HCT116 (cell line): ENCODE data around the gene BOD1L1. TPM values are rescaled to one million over a fixed set of nuclear protein-coding genes. Genes with fewer than 3 reads are reported as not detected.

Experiments
- ATAC-seq: fragments of 200-7000 bp; cut with Tn5 transposase; 2 replicates; pipeline ENCODE4 v1.9.1; 2020; ENCODE audit warnings: mild to moderate bottlenecking, moderate library complexity
- BruUV-seq: library from RNA; stranded (reverse); fragments of 400-500 nt; replicated peaks from 2 replicates; lab custom pipeline; 2021; lab: Mats Ljungman, UMichigan
- CTCF ChIA-PET: fragments of 300-600 bp; sonication (Branson Sonifier 250); formaldehyde crosslinking; loops from one replicate; lab custom pipeline; 2021; ENCODE audit warnings: antibody characterized with exemption; lab: Charles Lee
- POLR2A ChIA-PET: fragments of 300-600, 350-600 bp; sonication (Branson Sonifier 250); formaldehyde crosslinking; loops from one replicate; lab custom pipeline; 2021; ENCODE audit warnings: antibody characterized with exemption; lab: Charles Lee
- RAD21 ChIA-PET, 2 experiments: fragments of 300-600 bp; sonication (Branson Sonifier 250); formaldehyde crosslinking; loops; one replicate each; lab custom pipeline; 2023; ENCODE audit warnings: low total read pairs in 2 of 2; ENCODE audit not compliant: uncharacterized antibody in 2 of 2, unreplicated experiment in 2 of 2, low non-redundant PET in 1 of 2; lab: Charles Lee
- DNase-seq: peaks from one replicate; pipeline ENCODE4 v3.0.0-alpha.2; 2010; ENCODE audit warnings: low read depth, low spot score
- H2AFZ ChIP-seq: fragments of 200-600 bp; shearing (Covaris generic), sonication (generic); 2 replicates; pipeline ENCODE4 v1.6.1; 2017; ENCODE audit warnings: low read depth, mixed run types, mixed read lengths, antibody characterized with exemption, low read length; ENCODE audit not compliant: poor library complexity, severe bottlenecking
- H3K27ac ChIP-seq: 2 replicates; pipeline ENCODE4 v1.5.1; 2012; ENCODE audit warnings: low read depth, low read length
- H3K27me3 ChIP-seq: fragments of 200-600 bp; sonication (generic); 2 replicates; pipeline ENCODE4 v1.6.1; 2016; ENCODE audit warnings: mixed run types, low read length, mixed read lengths; ENCODE audit not compliant: insufficient read depth
- H3K36me3 ChIP-seq, 2 experiments: fragments of 200-500 bp in 1 of 2; fragments of 200-600 bp in 1 of 2; sonication (Bioruptor generic) in 1 of 2; sonication (generic) in 1 of 2; 2 replicates each; pipeline versions ENCODE4 v1.5.1 to v1.6.1; 2014 to 2016; ENCODE audit warnings: low read length in 2 of 2, inconsistent platforms in 1 of 2, mixed read lengths in 1 of 2, mixed run types in 1 of 2; ENCODE audit not compliant: insufficient read depth in 2 of 2, control insufficient read depth in 1 of 2
- H3K4me1 ChIP-seq, 2 experiments: fragments of 200-600 bp in 1 of 2; sonication (generic) in 1 of 2; 2 replicates each; pipeline versions ENCODE4 v1.5.1 to v1.6.1; 2012 to 2017; ENCODE audit warnings: low read length in 2 of 2, inconsistent platforms in 1 of 2, mild to moderate bottlenecking in 1 of 2, mixed read lengths in 1 of 2, mixed run types in 1 of 2, moderate library complexity in 1 of 2; ENCODE audit not compliant: insufficient read depth in 2 of 2, control insufficient read depth in 1 of 2
- H3K4me2 ChIP-seq: fragments of 200-600 bp; sonication (generic); 2 replicates; pipeline ENCODE4 v1.6.1; 2017; ENCODE audit warnings: mixed run types, low read length, mixed read lengths
- H3K4me3 ChIP-seq, 2 experiments: fragments of 200-600 bp in 1 of 2; sonication (generic) in 1 of 2; replicated peaks in 1 of 2; 2 replicates each; pipeline ENCODE4 v1.5.1; 2011 to 2016; ENCODE audit warnings: low read length in 2 of 2, control low read depth in 1 of 2, low read depth in 1 of 2, mild to moderate bottlenecking in 1 of 2, mixed read lengths in 1 of 2, mixed run types in 1 of 2
- H3K79me2 ChIP-seq: fragments of 200-600 bp; sonication (generic); 2 replicates; pipeline ENCODE4 v1.6.1; 2017; ENCODE audit warnings: mild to moderate bottlenecking, mixed run types, low read length, moderate library complexity, mixed read lengths; ENCODE audit not compliant: insufficient read depth
- H3K9ac ChIP-seq: fragments of 200-600 bp; sonication (generic); 2 replicates; pipeline ENCODE4 v1.6.1; 2016; ENCODE audit warnings: low read length, mixed read lengths
- H3K9me2 ChIP-seq: fragments of 200-600 bp; sonication (generic), shearing (Covaris generic); 2 replicates; pipeline ENCODE4 v1.6.1; 2017; ENCODE audit warnings: mixed run types, mild to moderate bottlenecking, moderate library complexity; ENCODE audit not compliant: insufficient read depth
- H3K9me3 ChIP-seq, 2 experiments: fragments of 200-500 bp in 1 of 2; fragments of 200-600 bp in 1 of 2; sonication (Bioruptor generic) in 1 of 2; sonication (generic) in 1 of 2; 2 replicates each; pipeline ENCODE4 v1.6.1; 2014 to 2017; ENCODE audit warnings: low read length in 2 of 2, mixed read lengths in 2 of 2, inconsistent platforms in 1 of 2, low read depth in 1 of 2, mild to moderate bottlenecking in 1 of 2, mixed run types in 1 of 2, moderate library complexity in 1 of 2; ENCODE audit not compliant: control insufficient read depth in 1 of 2, insufficient read depth in 1 of 2
- H4K20me1 ChIP-seq: fragments of 200-600 bp; sonication (generic), shearing (Covaris generic); 2 replicates; pipeline ENCODE4 v1.6.1; 2017; ENCODE audit warnings: mixed run types, mild to moderate bottlenecking, moderate library complexity; ENCODE audit not compliant: insufficient read depth
- CBX3 ChIP-seq: IDR thresholded peaks from 2 replicates; pipeline ENCODE4 v1.6.1; 2012; ENCODE audit warnings: low read depth
- CEBPB ChIP-seq: IDR thresholded peaks from 2 replicates; pipeline ENCODE4 v1.6.1; 2012; ENCODE audit warnings: low read depth
- ELF1 ChIP-seq: IDR thresholded peaks from 2 replicates; pipeline ENCODE4 v1.6.1; 2012; ENCODE audit warnings: low read depth, borderline replicate concordance
- EZH2phosphoT487 ChIP-seq: fragments of 200-600 bp; IDR thresholded peaks from 2 replicates; pipeline ENCODE4 v1.6.1; 2018; ENCODE audit warnings: antibody characterized with exemption, borderline replicate concordance
- SP1 ChIP-seq: IDR thresholded peaks from 2 replicates; pipeline ENCODE4 v1.6.1; 2012; ENCODE audit warnings: low read depth
- SRF ChIP-seq: IDR thresholded peaks from 2 replicates; pipeline ENCODE4 v1.6.1; 2012; ENCODE audit warnings: low read depth
- TCF7L2 ChIP-seq: IDR thresholded peaks from 2 replicates; pipeline ENCODE4 v1.7.0; 2011; ENCODE audit warnings: borderline replicate concordance, inconsistent platforms; ENCODE audit not compliant: insufficient read depth, insufficient read length; ENCODE audit errors: extremely low read depth
- YY1 ChIP-seq: IDR thresholded peaks from 2 replicates; pipeline ENCODE4 v1.6.1; 2011; ENCODE audit warnings: low read length, low read depth, moderate library complexity, mild to moderate bottlenecking; ENCODE audit not compliant: insufficient replicate concordance; ENCODE audit errors: extremely low read depth
- ZFX ChIP-seq: fragments of 450-650 bp; IDR thresholded peaks from 2 replicates; pipeline ENCODE4 v1.6.1; 2017
- ZNF274 ChIP-seq: fragments of 200-500 bp; sonication (Bioruptor generic); IDR thresholded peaks from 2 replicates; pipeline ENCODE4 v1.6.1; 2014; ENCODE audit warnings: mild to moderate bottlenecking, low read depth, low read length, inconsistent platforms
- intact Hi-C: fragments of 100-400 bp; cut with micrococcal nuclease; formaldehyde crosslinking; loops from 2 replicates; pipeline ENCODE4 v1.10.0; 2022
- total RNA-seq: library from RNA; stranded (reverse); gene quantifications from one replicate; pipeline ENCODE4 v1.2.1, GENCODE V29; 2021; ENCODE audit not compliant: unreplicated experiment
- TF ChIP-seq, protein P1 (sequence below), 3 experiments: fragments of 200-600 bp in 1 of 3; sonication (generic) in 1 of 3; IDR thresholded peaks in 2 of 3; conservative IDR thresholded peaks in 1 of 3; 2 replicates each; pipeline ENCODE4 v1.5.1; 2012 to 2017; ENCODE audit warnings: low read depth in 2 of 3, low read length in 2 of 3, antibody characterized with exemption in 1 of 3, borderline replicate concordance in 1 of 3, control low read depth in 1 of 3, mild to moderate bottlenecking in 1 of 3, mixed read lengths in 1 of 3, mixed run types in 1 of 3, moderate library complexity in 1 of 3; ENCODE audit not compliant: insufficient read depth in 1 of 3
- TF ChIP-seq, protein P2 (sequence below): IDR thresholded peaks from 2 replicates; pipeline ENCODE4 v1.6.1; 2012
- TF ChIP-seq, protein P3 (sequence below): IDR thresholded peaks from 2 replicates; pipeline ENCODE4 v1.6.1; 2012; ENCODE audit warnings: low read depth
- TF ChIP-seq, protein P4 (sequence below): IDR thresholded peaks from 2 replicates; pipeline ENCODE4 v1.6.1; 2011; ENCODE audit warnings: mild to moderate bottlenecking, low read length, moderate library complexity; ENCODE audit not compliant: insufficient replicate concordance; ENCODE audit errors: extremely low read depth

Gene BOD1L1
- total RNA-seq, 1 experiment from 2014 or later, result 22.4 TPM

DNA sequence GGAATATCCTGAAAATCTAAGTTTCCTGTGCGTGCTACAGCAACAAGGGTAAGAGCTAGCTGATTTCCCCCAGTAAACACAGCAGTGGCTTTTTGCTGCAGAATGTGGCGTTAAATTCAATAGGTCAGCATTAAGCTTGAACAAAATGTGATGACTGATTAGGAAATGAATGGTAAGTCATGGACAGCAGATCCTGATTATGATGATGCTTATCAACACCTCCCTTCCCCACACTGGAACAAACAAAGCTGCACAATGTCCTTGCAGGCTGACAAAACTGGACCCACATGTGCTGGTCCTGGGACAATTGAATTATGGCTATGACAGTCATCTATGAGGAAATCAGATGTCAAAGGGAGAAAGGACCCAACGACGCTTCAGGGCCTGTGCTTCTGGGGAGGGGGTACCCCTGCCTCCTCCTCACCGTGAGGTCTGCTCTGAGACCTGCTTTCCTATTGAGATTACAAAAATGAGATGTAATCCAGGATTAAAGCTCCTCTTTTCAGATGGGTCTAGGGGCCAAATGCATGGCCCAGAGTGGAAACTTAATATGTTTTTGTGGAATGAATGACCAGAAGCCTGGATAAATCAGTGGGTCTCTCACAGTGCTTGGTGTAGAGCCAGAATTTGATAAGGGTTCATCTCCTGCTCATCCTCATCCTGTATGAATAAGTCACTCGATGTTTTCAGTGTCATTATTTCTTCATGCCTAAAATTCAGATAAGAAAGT, 32.0 kb upstream of the BOD1L1 start:
- Histone ChIP-seq H3K36me3 (no peaks in the 10 kb centered on the region), H3K27me3 (no peaks in the 10 kb centered on the region), H3K27ac (no peak overlapping the region), H3K4me2 (no peak overlapping the region), H4K20me1 (no peaks in the 10 kb centered on the region), H3K79me2 (no peaks in the 10 kb centered on the region), H3K9me3 (no peaks in the 10 kb centered on the region), H2AFZ (no peak overlapping the region), H3K4me3 (no peak overlapping the region), H3K9me2 (no peaks in the 10 kb centered on the region), H3K4me1 (peaks cover 0 to 6% of the 10 kb centered on the region in 2 experiments; a peak in 3 of 4 replicates), H3K9ac (no peak overlapping the region)
- ATAC-seq, result no peak
- DNase-seq, result no peak
- intact Hi-C loops, result loop anchor here (5.0 to 10.0 kb wide), 3 partner anchors 315 to 1503 kb away; no protein-coding TSS in a partner anchor
- no peak for TF ChIP-seq SRF
- TF ChIP-seq YY1, result no peak
- no peak for TF ChIP-seq ELF1
- no peak for TF ChIP-seq CBX3
- TF ChIP-seq, protein P1, sequence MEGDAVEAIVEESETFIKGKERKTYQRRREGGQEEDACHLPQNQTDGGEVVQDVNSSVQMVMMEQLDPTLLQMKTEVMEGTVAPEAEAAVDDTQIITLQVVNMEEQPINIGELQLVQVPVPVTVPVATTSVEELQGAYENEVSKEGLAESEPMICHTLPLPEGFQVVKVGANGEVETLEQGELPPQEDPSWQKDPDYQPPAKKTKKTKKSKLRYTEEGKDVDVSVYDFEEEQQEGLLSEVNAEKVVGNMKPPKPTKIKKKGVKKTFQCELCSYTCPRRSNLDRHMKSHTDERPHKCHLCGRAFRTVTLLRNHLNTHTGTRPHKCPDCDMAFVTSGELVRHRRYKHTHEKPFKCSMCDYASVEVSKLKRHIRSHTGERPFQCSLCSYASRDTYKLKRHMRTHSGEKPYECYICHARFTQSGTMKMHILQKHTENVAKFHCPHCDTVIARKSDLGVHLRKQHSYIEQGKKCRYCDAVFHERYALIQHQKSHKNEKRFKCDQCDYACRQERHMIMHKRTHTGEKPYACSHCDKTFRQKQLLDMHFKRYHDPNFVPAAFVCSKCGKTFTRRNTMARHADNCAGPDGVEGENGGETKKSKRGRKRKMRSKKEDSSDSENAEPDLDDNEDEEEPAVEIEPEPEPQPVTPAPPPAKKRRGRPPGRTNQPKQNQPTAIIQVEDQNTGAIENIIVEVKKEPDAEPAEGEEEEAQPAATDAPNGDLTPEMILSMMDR (IDR thresholded peaks at IDR 0.05 in 2 of 3, conservative IDR thresholded peaks at IDR 0.05 in 1 of 3; ENCODE audit: borderline replicate concordance in 1 of 3, insufficient read depth in 1 of 3, low read depth in 2 of 3, low read length in 2 of 3), result no peak
- TF ChIP-seq ZNF274, result no peak
- TF ChIP-seq, protein P2, sequence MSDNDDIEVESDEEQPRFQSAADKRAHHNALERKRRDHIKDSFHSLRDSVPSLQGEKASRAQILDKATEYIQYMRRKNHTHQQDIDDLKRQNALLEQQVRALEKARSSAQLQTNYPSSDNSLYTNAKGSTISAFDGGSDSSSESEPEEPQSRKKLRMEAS, result no peak
- TF ChIP-seq SP1, result no peak
- TF ChIP-seq, protein P3, sequence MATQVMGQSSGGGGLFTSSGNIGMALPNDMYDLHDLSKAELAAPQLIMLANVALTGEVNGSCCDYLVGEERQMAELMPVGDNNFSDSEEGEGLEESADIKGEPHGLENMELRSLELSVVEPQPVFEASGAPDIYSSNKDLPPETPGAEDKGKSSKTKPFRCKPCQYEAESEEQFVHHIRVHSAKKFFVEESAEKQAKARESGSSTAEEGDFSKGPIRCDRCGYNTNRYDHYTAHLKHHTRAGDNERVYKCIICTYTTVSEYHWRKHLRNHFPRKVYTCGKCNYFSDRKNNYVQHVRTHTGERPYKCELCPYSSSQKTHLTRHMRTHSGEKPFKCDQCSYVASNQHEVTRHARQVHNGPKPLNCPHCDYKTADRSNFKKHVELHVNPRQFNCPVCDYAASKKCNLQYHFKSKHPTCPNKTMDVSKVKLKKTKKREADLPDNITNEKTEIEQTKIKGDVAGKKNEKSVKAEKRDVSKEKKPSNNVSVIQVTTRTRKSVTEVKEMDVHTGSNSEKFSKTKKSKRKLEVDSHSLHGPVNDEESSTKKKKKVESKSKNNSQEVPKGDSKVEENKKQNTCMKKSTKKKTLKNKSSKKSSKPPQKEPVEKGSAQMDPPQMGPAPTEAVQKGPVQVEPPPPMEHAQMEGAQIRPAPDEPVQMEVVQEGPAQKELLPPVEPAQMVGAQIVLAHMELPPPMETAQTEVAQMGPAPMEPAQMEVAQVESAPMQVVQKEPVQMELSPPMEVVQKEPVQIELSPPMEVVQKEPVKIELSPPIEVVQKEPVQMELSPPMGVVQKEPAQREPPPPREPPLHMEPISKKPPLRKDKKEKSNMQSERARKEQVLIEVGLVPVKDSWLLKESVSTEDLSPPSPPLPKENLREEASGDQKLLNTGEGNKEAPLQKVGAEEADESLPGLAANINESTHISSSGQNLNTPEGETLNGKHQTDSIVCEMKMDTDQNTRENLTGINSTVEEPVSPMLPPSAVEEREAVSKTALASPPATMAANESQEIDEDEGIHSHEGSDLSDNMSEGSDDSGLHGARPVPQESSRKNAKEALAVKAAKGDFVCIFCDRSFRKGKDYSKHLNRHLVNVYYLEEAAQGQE, result no peak
- TF ChIP-seq, protein P4, sequence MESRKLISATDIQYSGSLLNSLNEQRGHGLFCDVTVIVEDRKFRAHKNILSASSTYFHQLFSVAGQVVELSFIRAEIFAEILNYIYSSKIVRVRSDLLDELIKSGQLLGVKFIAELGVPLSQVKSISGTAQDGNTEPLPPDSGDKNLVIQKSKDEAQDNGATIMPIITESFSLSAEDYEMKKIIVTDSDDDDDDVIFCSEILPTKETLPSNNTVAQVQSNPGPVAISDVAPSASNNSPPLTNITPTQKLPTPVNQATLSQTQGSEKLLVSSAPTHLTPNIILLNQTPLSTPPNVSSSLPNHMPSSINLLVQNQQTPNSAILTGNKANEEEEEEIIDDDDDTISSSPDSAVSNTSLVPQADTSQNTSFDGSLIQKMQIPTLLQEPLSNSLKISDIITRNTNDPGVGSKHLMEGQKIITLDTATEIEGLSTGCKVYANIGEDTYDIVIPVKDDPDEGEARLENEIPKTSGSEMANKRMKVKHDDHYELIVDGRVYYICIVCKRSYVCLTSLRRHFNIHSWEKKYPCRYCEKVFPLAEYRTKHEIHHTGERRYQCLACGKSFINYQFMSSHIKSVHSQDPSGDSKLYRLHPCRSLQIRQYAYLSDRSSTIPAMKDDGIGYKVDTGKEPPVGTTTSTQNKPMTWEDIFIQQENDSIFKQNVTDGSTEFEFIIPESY, result no peak
- TF ChIP-seq EZH2phosphoT487, result no peak
- TF ChIP-seq ZFX, result no peak
- TF ChIP-seq CEBPB, result no peak
- no peak for TF ChIP-seq TCF7L2
- ChIA-PET CTCF (no interaction called here), POLR2A (no interaction called here), RAD21 (no interaction called here)
- no TSS peak for BruUV-seq
